Nephron (organoid): Measurements from ENCODE around the gene MAST3.
A peak's percentile ranks its signal among the peaks of the same experiment; 100 is the strongest.

Experiments
- H3K27ac Mint-ChIP-seq, 3 experiments: 2 replicates each; pipeline ENCODE4 v1.8.0; 2020; ENCODE audit warnings: mixed read lengths in 3 of 3, mild to moderate bottlenecking in 2 of 3, moderate library complexity in 1 of 3
- H3K27me3 Mint-ChIP-seq: 2 replicates; pipeline ENCODE4 v1.8.0; 2021; ENCODE audit warnings: low read depth, mild to moderate bottlenecking, moderate library complexity, mixed read lengths
- H3K36me3 Mint-ChIP-seq: 2 replicates; pipeline ENCODE4 v1.8.0; 2020; ENCODE audit warnings: low read depth, mixed read lengths
- H3K4me1 Mint-ChIP-seq: 2 replicates; pipeline ENCODE4 v1.8.0; 2020; ENCODE audit warnings: mixed read lengths
- H3K4me3 Mint-ChIP-seq, 3 experiments: 2 replicates each; pipeline ENCODE4 v1.8.0; 2020; ENCODE audit warnings: mild to moderate bottlenecking in 3 of 3, mixed read lengths in 3 of 3, moderate library complexity in 2 of 3
- H3K9me3 Mint-ChIP-seq: 2 replicates; pipeline ENCODE4 v1.8.0; 2020; ENCODE audit warnings: mixed read lengths
- TF ChIP-seq, protein P1 (sequence below), 3 experiments: fragments of 200-600 bp; sonication (generic); IDR thresholded peaks; one replicate each; pipeline ENCODE4 v1.5.0; 2021; ENCODE audit warnings: antibody characterized with exemption in 3 of 3; ENCODE audit not compliant: unreplicated experiment in 3 of 3

The MAST3 gene

DNA sequence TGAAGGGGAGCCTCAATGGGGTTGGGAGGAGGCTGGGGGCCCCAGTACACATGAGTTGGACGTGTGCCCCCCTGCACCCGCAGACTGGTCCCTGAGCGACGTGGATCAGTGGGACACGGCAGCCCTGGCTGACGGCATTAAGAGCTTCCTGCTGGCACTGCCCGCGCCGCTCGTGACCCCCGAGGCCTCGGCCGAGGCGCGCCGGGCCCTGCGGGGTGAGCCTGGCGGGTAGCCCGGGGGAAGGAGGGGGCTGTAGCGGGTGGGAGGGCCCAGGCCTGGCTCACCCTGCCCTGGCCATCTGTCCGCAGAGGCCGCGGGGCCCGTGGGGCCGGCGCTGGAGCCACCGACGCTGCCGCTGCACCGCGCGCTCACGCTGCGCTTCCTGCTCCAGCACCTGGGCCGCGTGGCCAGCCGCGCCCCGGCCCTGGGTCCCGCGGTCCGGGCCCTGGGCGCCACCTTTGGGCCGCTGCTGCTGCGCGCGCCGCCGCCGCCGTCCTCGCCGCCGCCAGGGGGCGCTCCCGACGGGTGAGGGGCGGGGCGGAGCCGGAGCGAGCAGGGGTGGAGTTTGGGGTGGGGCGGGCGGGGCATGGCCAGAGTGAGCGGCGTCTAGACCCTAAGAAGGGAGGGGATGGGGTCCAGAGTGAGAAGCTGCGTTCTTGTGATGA lies 63.5 kb downstream of the MAST3 start:
- Mint-ChIP-seq H3K27me3 (no peaks in the 10 kb centered on the region), H3K4me1 (peaks cover 11% of the 10 kb centered on the region), H3K9me3 (no peaks in the 10 kb centered on the region), H3K27ac (no peak overlapping the region), H3K4me3 (peak overlapping the region; percentile 44 to 58 (median 56)), H3K36me3 (peaks cover 27% of the 10 kb centered on the region)
- TF ChIP-seq, protein P1, sequence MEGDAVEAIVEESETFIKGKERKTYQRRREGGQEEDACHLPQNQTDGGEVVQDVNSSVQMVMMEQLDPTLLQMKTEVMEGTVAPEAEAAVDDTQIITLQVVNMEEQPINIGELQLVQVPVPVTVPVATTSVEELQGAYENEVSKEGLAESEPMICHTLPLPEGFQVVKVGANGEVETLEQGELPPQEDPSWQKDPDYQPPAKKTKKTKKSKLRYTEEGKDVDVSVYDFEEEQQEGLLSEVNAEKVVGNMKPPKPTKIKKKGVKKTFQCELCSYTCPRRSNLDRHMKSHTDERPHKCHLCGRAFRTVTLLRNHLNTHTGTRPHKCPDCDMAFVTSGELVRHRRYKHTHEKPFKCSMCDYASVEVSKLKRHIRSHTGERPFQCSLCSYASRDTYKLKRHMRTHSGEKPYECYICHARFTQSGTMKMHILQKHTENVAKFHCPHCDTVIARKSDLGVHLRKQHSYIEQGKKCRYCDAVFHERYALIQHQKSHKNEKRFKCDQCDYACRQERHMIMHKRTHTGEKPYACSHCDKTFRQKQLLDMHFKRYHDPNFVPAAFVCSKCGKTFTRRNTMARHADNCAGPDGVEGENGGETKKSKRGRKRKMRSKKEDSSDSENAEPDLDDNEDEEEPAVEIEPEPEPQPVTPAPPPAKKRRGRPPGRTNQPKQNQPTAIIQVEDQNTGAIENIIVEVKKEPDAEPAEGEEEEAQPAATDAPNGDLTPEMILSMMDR (IDR thresholded peaks at IDR 0.05; ENCODE audit: unreplicated experiment in 3 of 3), result peak; percentile 52 to 62 (median 57)

DNA sequence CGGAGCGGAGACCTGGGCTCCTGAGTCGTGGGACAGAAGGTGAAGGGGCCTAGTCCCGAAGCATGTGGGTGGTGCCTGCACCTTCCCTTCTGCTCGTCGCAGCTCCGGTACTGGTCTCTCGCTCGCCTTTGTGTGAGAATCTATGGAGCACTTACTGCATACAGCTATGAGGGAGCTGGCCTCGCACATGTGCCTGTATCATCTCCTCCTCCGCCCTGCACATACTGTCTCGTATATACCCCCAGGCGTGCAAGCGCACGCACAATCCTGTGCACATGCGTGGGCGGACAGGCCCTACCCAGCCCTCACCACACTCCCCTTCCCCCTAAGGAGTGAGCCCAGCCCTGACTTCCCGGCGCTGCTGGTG lies 64.0 kb downstream of the MAST3 start:
- Mint-ChIP-seq H3K4me3 (peak overlapping the region; percentile 44 to 58 (median 56)), H3K27me3 (no peaks in the 10 kb centered on the region), H3K9me3 (no peaks in the 10 kb centered on the region), H3K36me3 (peaks cover 24% of the 10 kb centered on the region), H3K4me1 (peaks cover 6% of the 10 kb centered on the region), H3K27ac (no peak overlapping the region)
- TF ChIP-seq, protein P1 (IDR thresholded peaks at IDR 0.05; ENCODE audit: unreplicated experiment in 3 of 3), result peak in 1 of 3 experiments; percentile 6

DNA sequence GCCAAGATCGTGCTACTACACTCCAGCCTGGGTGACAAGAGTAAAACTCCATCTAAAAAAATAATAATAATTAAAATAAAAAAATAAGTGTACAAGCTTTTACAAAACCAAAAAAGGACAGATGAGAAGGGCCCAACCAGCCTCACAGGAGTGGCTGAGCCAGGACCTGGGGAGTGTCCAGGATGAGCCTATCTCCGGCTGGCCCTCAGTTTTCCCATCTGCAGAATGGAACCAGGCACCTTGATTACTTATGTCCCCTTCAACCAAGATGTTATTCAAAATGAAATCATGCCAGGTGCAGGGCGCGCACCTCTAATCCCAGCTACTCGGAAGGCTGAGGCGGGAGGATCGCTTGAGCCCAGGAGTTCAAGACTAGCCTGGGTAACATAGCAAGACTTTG lies 66.5 kb downstream of the MAST3 start:
- Mint-ChIP-seq H3K4me3 (no peak overlapping the region), H3K27me3 (no peaks in the 10 kb centered on the region), H3K9me3 (no peaks in the 10 kb centered on the region)

DNA sequence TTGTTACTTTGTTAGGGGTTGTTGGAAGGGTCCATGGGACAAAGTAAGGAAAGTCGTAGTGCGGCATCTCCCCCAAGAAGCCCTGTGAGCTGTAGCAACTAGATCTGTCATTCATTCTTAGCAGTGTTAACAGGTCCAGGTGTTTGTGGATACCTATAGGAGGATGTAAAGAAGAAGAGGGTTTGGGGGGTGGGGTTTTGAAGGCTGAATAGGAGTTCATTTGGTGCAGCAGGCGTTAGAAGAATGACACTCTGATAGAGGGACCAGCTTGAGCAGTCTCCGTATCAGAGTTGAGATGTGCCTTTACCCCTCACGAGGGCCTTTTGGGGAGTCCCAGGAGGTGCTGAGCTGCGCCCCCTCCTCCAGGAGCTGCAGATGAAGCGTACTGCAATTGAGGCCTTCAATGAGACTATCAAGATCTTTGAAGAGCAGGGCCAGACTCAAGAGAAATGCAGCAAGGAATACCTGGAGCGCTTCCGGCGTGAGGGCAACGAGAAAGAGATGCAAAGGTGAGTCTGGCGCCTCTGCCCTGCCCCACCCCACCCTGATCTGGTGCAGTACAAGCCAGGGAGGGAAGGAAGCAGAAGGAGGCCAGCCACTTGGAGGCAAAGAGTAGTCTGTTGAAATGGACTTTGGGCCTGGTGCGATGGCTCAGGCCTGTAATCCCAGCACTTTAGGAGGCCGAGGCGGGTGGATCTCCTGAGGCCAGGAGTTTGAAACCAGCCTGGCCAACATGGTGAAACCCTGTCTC lies 68.4 kb downstream of the MAST3 start:
- H3K27me3 Mint-ChIP-seq, result no peaks in the 10 kb centered on the region
- no peak overlapping the region for H3K4me3 Mint-ChIP-seq
- TF ChIP-seq, protein P1 (IDR thresholded peaks at IDR 0.05; ENCODE audit: unreplicated experiment in 3 of 3), result no peak
- no peak overlapping the region for H3K27ac Mint-ChIP-seq
- no peaks in the 10 kb centered on the region for H3K4me1 Mint-ChIP-seq
- H3K9me3 Mint-ChIP-seq, result no peaks in the 10 kb centered on the region
- peaks cover 35% of the 10 kb centered on the region for H3K36me3 Mint-ChIP-seq

More for the DNA sequence above, 66.5 kb downstream of the MAST3 start:
- Mint-ChIP-seq H3K27ac (no peak overlapping the region), H3K36me3 (peaks cover 32% of the 10 kb centered on the region), H3K4me1 (peaks cover 4% of the 10 kb centered on the region)
- TF ChIP-seq, protein P1 (IDR thresholded peaks at IDR 0.05; ENCODE audit: unreplicated experiment in 3 of 3), result no peak

DNA sequence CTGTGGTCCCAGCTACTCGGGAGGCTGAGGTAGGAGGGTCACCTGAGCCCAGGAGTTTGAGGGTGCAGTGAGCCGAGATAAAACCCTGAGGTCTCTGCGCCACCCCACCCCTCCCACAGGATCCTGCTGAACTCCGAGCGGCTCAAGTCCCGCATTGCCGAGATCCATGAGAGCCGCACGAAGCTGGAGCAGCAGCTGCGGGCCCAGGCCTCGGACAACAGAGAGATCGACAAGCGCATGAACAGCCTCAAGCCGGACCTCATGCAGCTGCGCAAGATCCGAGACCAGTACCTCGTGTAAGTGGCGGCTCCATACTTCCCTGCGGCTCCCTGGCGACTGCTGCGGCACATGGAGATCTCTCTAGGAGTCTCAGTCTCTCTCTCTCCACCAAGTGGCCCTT lies 69.4 kb downstream of the MAST3 start:
- no peak overlapping the region for H3K27ac Mint-ChIP-seq
- peaks cover 2% of the 10 kb centered on the region for H3K27me3 Mint-ChIP-seq
- no peaks in the 10 kb centered on the region for H3K4me1 Mint-ChIP-seq
- no peak overlapping the region for H3K4me3 Mint-ChIP-seq
- peaks cover 43% of the 10 kb centered on the region for H3K36me3 Mint-ChIP-seq
- TF ChIP-seq, protein P1 (IDR thresholded peaks at IDR 0.05; ENCODE audit: unreplicated experiment in 3 of 3), result no peak
- no peaks in the 10 kb centered on the region for H3K9me3 Mint-ChIP-seq
